Endothelial cell of umbilical vein (primary cell): Measurements from ENCODE around the gene PRDM13. TPM values are rescaled to one million over a fixed set of nuclear protein-coding genes. Genes with fewer than 3 reads are reported as not detected.
"Not testable (repeated sequence)": the region's sequence is repeated elsewhere in the genome, so short reads cannot be mapped to it uniquely, and the experiment has no call there.

Experiments used
- BruUV-seq: library from RNA; stranded (reverse); fragments of 400-500 nt; replicated peaks from 2 replicates; lab custom pipeline; 2021; lab: Mats Ljungman, UMichigan
- CTCF ChIA-PET: fragments of 300-600, 350-600 bp; sonication (Branson Sonifier 250); formaldehyde crosslinking; loops from one replicate; lab custom pipeline; 2021; ENCODE audit warnings: antibody characterized with exemption, inconsistent platforms; lab: Charles Lee
- POLR2A ChIA-PET: fragments of 300-600, 350-600 bp; sonication (Branson Sonifier 250); formaldehyde crosslinking; loops from one replicate; lab custom pipeline; 2021; ENCODE audit warnings: antibody characterized with exemption, inconsistent platforms; lab: Charles Lee
- DNase-seq: peaks from one replicate; pipeline ENCODE4 v3.0.0-alpha.2; 2011; ENCODE audit warnings: low read depth, low spot score
- FAIRE-seq: peaks from 2 replicates; lab custom pipeline; 2011; peaks lifted over from hg19 to GRCh38; lab: Jason Lieb, UNC
- H2AFZ ChIP-seq: 2 replicates; pipeline ENCODE4 v1.6.0; 2012; ENCODE audit warnings: low read depth, low read length, control low read depth, inconsistent platforms
- H3K27ac ChIP-seq: 2 replicates; pipeline ENCODE4 v1.5.1; 2011; ENCODE audit warnings: low read depth, mild to moderate bottlenecking, control low read depth, low read length, moderate library complexity; ENCODE audit not compliant: insufficient read depth
- H3K27me3 ChIP-seq, 2 experiments: 2 replicates each; pipeline versions ENCODE4 v1.6.0 to v1.6.1; 2011; ENCODE audit warnings: low read length in 2 of 2, mixed read lengths in 1 of 2; ENCODE audit not compliant: control insufficient read depth in 2 of 2, insufficient read depth in 2 of 2
- H3K36me3 ChIP-seq, 2 experiments: 2 replicates in 1 of 2; 3 replicates in 1 of 2; pipeline ENCODE4 v1.5.1; 2011; ENCODE audit warnings: low read length in 2 of 2, mild to moderate bottlenecking in 1 of 2, moderate library complexity in 1 of 2; ENCODE audit not compliant: control insufficient read depth in 2 of 2, insufficient read depth in 2 of 2; ENCODE audit errors: extremely low read depth in 1 of 2
- H3K4me1 ChIP-seq: 3 replicates; pipeline ENCODE4 v1.5.1; 2011; ENCODE audit warnings: mild to moderate bottlenecking, low read length; ENCODE audit not compliant: control insufficient read depth, insufficient read depth; ENCODE audit errors: extremely low read depth
- H3K4me2 ChIP-seq: 2 replicates; pipeline ENCODE4 v1.6.1; 2011; ENCODE audit warnings: low read length, control low read depth, mixed read lengths; ENCODE audit not compliant: insufficient read depth
- H3K4me3 ChIP-seq, 3 experiments: fragments of 200-600 bp in 1 of 3; sonication (generic), shearing (Covaris generic) in 1 of 3; replicated peaks in 1 of 3; 2 replicates each; pipeline ENCODE4 v1.5.1; 2011 to 2016; ENCODE audit warnings: control low read depth in 3 of 3, low read length in 3 of 3, mild to moderate bottlenecking in 2 of 3, inconsistent platforms in 1 of 3, low read depth in 1 of 3, moderate library complexity in 1 of 3; ENCODE audit not compliant: insufficient read depth in 1 of 3
- H3K79me2 ChIP-seq: 2 replicates; pipeline ENCODE4 v1.6.0; 2012; ENCODE audit warnings: low read length, inconsistent platforms; ENCODE audit not compliant: control insufficient read depth, insufficient read depth
- H3K9ac ChIP-seq: replicated peaks from 2 replicates; pipeline ENCODE3; 2011; ENCODE audit warnings: low read length, control low read depth; ENCODE audit not compliant: insufficient read depth; ENCODE audit errors: extremely low read depth
- H3K9me1 ChIP-seq: replicated peaks from 3 replicates; pipeline ENCODE4 v1.6.0; 2011; ENCODE audit warnings: mild to moderate bottlenecking, low read length; ENCODE audit not compliant: control insufficient read depth, insufficient read depth; ENCODE audit errors: extremely low read depth
- H3K9me3 ChIP-seq: replicated peaks from 2 replicates; pipeline ENCODE4 v1.5.1; 2012; ENCODE audit warnings: low read length, inconsistent platforms; ENCODE audit not compliant: control insufficient read depth, insufficient read depth
- H4K20me1 ChIP-seq: replicated peaks from 2 replicates; pipeline ENCODE3; 2011; ENCODE audit warnings: mild to moderate bottlenecking, low read length; ENCODE audit not compliant: control insufficient read depth, insufficient read depth; ENCODE audit errors: extremely low read depth
- EZH2 ChIP-seq: IDR thresholded peaks from 2 replicates; pipeline ENCODE4 v1.6.1; 2012; ENCODE audit warnings: borderline replicate concordance, low read depth, mild to moderate bottlenecking, moderate library complexity, low read length, inconsistent platforms; ENCODE audit not compliant: severe bottlenecking
- FOS ChIP-seq: IDR thresholded peaks from 2 replicates; pipeline ENCODE4 v1.6.1; 2011; ENCODE audit warnings: mild to moderate bottlenecking, low read length, moderate library complexity, borderline replicate concordance; ENCODE audit not compliant: insufficient read depth
- GATA2 ChIP-seq: IDR thresholded peaks from 2 replicates; pipeline ENCODE4 v1.7.0; 2011; ENCODE audit warnings: low read depth, mild to moderate bottlenecking, moderate library complexity, mixed read lengths, low read length; ENCODE audit not compliant: insufficient read length, insufficient read depth
- JUN ChIP-seq: IDR thresholded peaks from 2 replicates; pipeline ENCODE4 v1.6.1; 2011; ENCODE audit warnings: borderline replicate concordance, low read depth; ENCODE audit not compliant: insufficient read length, insufficient read depth
- MYC ChIP-seq: IDR thresholded peaks from one replicate; pipeline ENCODE4 v1.6.1; 2011; ENCODE audit warnings: mild to moderate bottlenecking, low read depth, low read length
- POLR2A ChIP-seq: IDR thresholded peaks from 2 replicates; pipeline ENCODE4 v1.6.1; 2012; ENCODE audit warnings: low read depth, mild to moderate bottlenecking, control low read depth, low read length
- POLR2AphosphoS5 ChIP-seq: IDR thresholded peaks from 2 replicates; pipeline ENCODE4 v1.6.1; 2012; ENCODE audit warnings: low read depth, mild to moderate bottlenecking, control low read depth, low read length, moderate library complexity; ENCODE audit not compliant: insufficient read depth
- dilution Hi-C: fragments of 300-500 bp; cut with MboI; formaldehyde crosslinking; loops from one replicate; pipeline ENCODE4 v1.15.0; 2019; ENCODE audit warnings: low sequenced_read_pairs; ENCODE audit not compliant: extremely low pct_ligation_motif_present
- intact Hi-C: fragments of 100-400 bp; cut with micrococcal nuclease; formaldehyde crosslinking; loops from one replicate; pipeline ENCODE4 v1.10.0; 2022
- polyA plus RNA-seq, 4 experiments: library from polyadenylated mRNA; depleted of rRNA in 3 of 4; stranded (reverse) in 3 of 4; unstranded in 1 of 4; fragments of >200 nt; gene quantifications; 2 replicates each; pipeline versions ENCODE4 v1.2.1 to v1.2.3, GENCODE V29; 2011 to 2012; ENCODE audit warnings: missing spikeins in 1 of 4
- total RNA-seq: library from RNA; stranded (reverse); gene quantifications from 2 replicates; pipeline ENCODE4 v1.2.3, GENCODE V29; 2021
- TF ChIP-seq, protein P1 (sequence below): IDR thresholded peaks from 2 replicates; pipeline ENCODE4 v1.6.1; 2011; ENCODE audit not compliant: insufficient read depth, insufficient read length
- TF ChIP-seq, protein P2 (sequence below), 2 donors: IDR thresholded peaks; 1 replicate in 1 of 2; 2 replicates in 1 of 2; pipeline ENCODE4 v1.5.1; 2011; ENCODE audit warnings: low read length in 2 of 2, mild to moderate bottlenecking in 2 of 2, moderate library complexity in 2 of 2, control low read depth in 1 of 2, inconsistent platforms in 1 of 2, low read depth in 1 of 2; ENCODE audit not compliant: insufficient read depth in 1 of 2; ENCODE audit errors: extremely low read depth in 1 of 2

PRDM13 gene
- total and polyA plus RNA-seq, 2 donors (not counting 3 experiments of a cell fraction or from before 2014, with no cell fraction given), result not detected

GRCh38 chr6:99637629-99638028 is 31.0 kb downstream of the PRDM13 start:
- Histone ChIP-seq H3K9me3 (no peaks in the 10 kb centered on the region), H3K9me1 (no peaks in the 10 kb centered on the region), H2AFZ (no peak overlapping the region), H3K9ac (no peak overlapping the region), H3K36me3 (no peaks in the 10 kb centered on the region), H3K27me3 (peaks cover 3 to 17% of the 10 kb centered on the region in 2 experiments), H3K4me2 (no peak overlapping the region), H3K4me3 (no peak overlapping the region), H3K79me2 (no peaks in the 10 kb centered on the region), H3K27ac (no peak overlapping the region), H4K20me1 (no peaks in the 10 kb centered on the region), H3K4me1 (no peaks in the 10 kb centered on the region)
- DNase-seq (no peak), FAIRE-seq (no peak)
- TF ChIP-seq MYC (no peak), POLR2AphosphoS5 (no peak), GATA2 (no peak), JUN (no peak), EZH2 (no peak), POLR2A (no peak), FOS (no peak)
- TF ChIP-seq, protein P1, sequence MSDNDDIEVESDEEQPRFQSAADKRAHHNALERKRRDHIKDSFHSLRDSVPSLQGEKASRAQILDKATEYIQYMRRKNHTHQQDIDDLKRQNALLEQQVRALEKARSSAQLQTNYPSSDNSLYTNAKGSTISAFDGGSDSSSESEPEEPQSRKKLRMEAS, result no peak
- TF ChIP-seq, protein P2, sequence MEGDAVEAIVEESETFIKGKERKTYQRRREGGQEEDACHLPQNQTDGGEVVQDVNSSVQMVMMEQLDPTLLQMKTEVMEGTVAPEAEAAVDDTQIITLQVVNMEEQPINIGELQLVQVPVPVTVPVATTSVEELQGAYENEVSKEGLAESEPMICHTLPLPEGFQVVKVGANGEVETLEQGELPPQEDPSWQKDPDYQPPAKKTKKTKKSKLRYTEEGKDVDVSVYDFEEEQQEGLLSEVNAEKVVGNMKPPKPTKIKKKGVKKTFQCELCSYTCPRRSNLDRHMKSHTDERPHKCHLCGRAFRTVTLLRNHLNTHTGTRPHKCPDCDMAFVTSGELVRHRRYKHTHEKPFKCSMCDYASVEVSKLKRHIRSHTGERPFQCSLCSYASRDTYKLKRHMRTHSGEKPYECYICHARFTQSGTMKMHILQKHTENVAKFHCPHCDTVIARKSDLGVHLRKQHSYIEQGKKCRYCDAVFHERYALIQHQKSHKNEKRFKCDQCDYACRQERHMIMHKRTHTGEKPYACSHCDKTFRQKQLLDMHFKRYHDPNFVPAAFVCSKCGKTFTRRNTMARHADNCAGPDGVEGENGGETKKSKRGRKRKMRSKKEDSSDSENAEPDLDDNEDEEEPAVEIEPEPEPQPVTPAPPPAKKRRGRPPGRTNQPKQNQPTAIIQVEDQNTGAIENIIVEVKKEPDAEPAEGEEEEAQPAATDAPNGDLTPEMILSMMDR (IDR thresholded peaks at IDR 0.05; ENCODE audit: extremely low read depth in 1 of 2, insufficient read depth in 1 of 2, low read depth in 1 of 2, low read length in 2 of 2), result no peak
- BruUV-seq, result no TSS peak
- dilution Hi-C loops (no loop called here), intact Hi-C loops (no loop called here)
- ChIA-PET CTCF (no interaction called here), POLR2A (no interaction called here)

- H3K4me2 ChIP-seq, H3K4me3 ChIP-seq, POLR2A ChIA-PET, intact Hi-C loops, H3K4me1 ChIP-seq, BruUV-seq, H2AFZ ChIP-seq, CTCF ChIA-PET, H4K20me1 ChIP-seq, H3K9ac ChIP-seq, H3K27ac ChIP-seq, H3K36me3 ChIP-seq, dilution Hi-C loops, FAIRE-seq, H3K9me3 ChIP-seq, DNase-seq, H3K9me1 ChIP-seq, H3K79me2 ChIP-seq: not testable (repeated sequence)
- H3K27me3 ChIP-seq, result peaks cover 0 to 17% of the 10 kb centered on the region in 2 experiments
These were observed 31.7 kb downstream of the PRDM13 start for GRCh38 chr6:99638358-99638757.
